Liver (tissue), 3 donors: Measurements from ENCODE around the gene HADHA.

Experiments used
- NR2F2 ChIP-seq: IDR thresholded peaks from 2 replicates; pipeline ENCODE4 v1.6.1; 2016; ENCODE audit warnings: antibody characterized with exemption
- YY1 ChIP-seq: IDR thresholded peaks from 2 replicates; pipeline ENCODE4 v1.6.1; 2016; ENCODE audit warnings: antibody characterized with exemption, mild to moderate bottlenecking
- TF ChIP-seq, protein P1 (sequence below): fragments of 150-350 bp; IDR thresholded peaks from 2 replicates; pipeline ENCODE4 v1.5.1; 2017; ENCODE audit warnings: improper control_type of control experiment, low read depth, low read length; ENCODE audit not compliant: missing input control
- TF ChIP-seq, protein P2 (sequence below): IDR thresholded peaks from 2 replicates; pipeline ENCODE4 v1.6.1; 2016; ENCODE audit warnings: antibody characterized with exemption
- donor health status: healthy.
- donor health status: healthy.

DNA sequence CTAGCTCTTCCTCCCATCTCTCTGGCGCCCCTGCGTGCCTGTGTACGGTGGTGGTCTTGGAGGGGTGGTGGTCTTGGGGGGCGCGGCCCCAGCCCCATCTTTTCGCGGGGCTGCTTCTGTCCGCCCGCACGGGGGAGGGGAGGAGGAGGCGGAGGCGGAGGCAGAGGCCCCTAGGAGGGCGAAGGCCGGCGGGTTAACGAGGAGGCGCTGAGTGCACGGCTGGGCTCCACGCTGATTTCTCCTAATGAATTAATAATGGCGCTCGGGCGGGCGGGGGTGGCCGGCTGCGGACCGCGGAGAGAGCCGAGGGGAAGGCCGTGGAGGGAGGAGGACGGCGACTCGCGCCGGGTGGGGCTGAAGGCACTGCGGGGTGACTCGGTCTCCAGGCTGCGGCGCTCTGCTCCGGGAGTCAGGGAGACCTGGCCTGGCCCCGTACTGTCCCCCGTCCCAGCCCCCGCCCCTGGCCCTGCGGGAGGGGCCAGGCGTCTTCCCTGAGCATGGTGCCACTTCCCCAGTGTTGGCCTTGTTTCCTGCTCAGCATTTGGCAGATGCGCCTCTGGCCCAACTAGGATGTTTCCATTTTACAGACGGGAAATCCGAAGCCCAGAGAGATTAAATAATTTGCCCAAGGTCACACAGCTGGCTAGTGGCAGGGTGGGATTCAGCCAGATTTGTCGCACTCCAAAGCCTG lies 65.5 kb downstream of the HADHA start:
- TF ChIP-seq, protein P1, sequence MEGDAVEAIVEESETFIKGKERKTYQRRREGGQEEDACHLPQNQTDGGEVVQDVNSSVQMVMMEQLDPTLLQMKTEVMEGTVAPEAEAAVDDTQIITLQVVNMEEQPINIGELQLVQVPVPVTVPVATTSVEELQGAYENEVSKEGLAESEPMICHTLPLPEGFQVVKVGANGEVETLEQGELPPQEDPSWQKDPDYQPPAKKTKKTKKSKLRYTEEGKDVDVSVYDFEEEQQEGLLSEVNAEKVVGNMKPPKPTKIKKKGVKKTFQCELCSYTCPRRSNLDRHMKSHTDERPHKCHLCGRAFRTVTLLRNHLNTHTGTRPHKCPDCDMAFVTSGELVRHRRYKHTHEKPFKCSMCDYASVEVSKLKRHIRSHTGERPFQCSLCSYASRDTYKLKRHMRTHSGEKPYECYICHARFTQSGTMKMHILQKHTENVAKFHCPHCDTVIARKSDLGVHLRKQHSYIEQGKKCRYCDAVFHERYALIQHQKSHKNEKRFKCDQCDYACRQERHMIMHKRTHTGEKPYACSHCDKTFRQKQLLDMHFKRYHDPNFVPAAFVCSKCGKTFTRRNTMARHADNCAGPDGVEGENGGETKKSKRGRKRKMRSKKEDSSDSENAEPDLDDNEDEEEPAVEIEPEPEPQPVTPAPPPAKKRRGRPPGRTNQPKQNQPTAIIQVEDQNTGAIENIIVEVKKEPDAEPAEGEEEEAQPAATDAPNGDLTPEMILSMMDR = no peak
- TF ChIP-seq, protein P2, sequence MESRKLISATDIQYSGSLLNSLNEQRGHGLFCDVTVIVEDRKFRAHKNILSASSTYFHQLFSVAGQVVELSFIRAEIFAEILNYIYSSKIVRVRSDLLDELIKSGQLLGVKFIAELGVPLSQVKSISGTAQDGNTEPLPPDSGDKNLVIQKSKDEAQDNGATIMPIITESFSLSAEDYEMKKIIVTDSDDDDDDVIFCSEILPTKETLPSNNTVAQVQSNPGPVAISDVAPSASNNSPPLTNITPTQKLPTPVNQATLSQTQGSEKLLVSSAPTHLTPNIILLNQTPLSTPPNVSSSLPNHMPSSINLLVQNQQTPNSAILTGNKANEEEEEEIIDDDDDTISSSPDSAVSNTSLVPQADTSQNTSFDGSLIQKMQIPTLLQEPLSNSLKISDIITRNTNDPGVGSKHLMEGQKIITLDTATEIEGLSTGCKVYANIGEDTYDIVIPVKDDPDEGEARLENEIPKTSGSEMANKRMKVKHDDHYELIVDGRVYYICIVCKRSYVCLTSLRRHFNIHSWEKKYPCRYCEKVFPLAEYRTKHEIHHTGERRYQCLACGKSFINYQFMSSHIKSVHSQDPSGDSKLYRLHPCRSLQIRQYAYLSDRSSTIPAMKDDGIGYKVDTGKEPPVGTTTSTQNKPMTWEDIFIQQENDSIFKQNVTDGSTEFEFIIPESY = no peak
- TF ChIP-seq YY1 = no peak
- no peak for TF ChIP-seq NR2F2
